WI38 (cell line): ENCODE measurements around the gene MLLT1.

ENCODE experiments used
- H3K4me3 ChIP-seq: 2 replicates; pipeline ENCODE4 v1.5.1; 2011; ENCODE audit warnings: low read depth, mild to moderate bottlenecking, control low read depth, low read length
- CTCF ChIP-seq: IDR thresholded peaks from 2 replicates; pipeline ENCODE4 v1.5.1; 2012; ENCODE audit warnings: low read depth, mild to moderate bottlenecking, control low read depth, low read length

The MLLT1 gene

GRCh38 chr19:6214881-6215541, 64.8 kb downstream of the MLLT1 start:
- no peak for TF ChIP-seq CTCF
- no peak overlapping the region for H3K4me3 ChIP-seq

- no peak for TF ChIP-seq CTCF
- no peak overlapping the region for H3K4me3 ChIP-seq
Measured at GRCh38 chr19:6213696-6214641, 65.8 kb downstream of the MLLT1 start.

DNA sequence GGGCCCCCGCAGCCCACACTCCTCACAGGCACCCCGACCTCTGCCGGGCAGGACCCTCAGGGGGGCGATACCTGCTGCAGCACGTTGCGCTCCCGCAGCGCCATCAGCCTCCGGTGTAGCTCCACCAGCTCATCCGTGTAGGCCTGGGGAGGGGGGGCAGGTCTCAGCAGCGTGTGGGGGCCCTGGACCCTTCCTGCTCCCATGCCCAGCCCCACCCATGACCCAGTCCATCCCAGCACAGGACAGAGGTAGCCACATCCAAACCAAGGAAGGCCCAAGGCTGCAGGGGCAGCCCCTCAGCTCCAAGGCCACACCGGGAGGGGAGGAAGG, 66.5 kb downstream of the MLLT1 start:
- no peak for TF ChIP-seq CTCF
- H3K4me3 ChIP-seq = no peak overlapping the region

DNA sequence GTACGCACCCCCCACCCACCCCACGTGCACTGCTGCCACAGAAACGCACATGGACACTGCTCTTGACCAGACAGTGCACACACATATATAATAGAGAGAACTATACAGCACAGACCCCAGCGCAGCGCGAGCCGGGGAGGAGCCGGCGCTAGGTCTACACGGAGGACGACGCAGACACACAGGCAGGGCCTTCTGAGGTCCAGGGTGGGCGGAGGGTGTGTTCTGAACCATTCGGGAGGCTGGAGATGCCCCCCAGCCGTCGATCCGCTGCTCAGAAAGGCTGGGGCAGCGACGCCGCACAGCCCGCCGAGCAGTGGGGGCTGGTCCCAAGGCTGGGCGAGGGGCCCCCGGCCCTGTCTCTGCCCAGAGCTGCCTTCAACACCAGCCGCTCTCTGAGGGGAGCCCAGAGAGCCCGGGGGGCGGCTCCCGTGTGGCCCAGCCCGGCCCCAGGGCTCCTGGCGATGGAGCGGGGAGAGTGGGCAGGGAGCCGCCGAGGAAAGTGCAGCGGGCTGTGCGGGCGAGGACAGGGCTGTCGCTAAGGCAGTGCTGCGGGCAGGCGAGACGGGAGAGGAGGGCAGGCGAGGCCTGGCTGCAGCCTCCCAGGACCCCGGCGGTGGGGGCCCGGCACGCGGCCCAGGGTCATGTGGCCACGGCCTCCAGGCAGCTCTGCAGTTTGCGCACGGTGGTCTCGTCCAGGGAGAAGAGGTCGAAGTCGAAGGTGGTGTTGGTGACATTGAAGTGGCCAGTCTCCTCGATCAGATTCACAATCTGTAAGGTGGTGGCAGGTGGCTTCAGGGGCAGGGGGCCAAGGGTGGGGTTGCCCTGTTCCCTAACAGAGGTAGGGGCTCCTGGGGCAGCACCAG, 67.1 kb downstream of the MLLT1 start:
- no peak overlapping the region for H3K4me3 ChIP-seq
- TF ChIP-seq CTCF = no peak

DNA sequence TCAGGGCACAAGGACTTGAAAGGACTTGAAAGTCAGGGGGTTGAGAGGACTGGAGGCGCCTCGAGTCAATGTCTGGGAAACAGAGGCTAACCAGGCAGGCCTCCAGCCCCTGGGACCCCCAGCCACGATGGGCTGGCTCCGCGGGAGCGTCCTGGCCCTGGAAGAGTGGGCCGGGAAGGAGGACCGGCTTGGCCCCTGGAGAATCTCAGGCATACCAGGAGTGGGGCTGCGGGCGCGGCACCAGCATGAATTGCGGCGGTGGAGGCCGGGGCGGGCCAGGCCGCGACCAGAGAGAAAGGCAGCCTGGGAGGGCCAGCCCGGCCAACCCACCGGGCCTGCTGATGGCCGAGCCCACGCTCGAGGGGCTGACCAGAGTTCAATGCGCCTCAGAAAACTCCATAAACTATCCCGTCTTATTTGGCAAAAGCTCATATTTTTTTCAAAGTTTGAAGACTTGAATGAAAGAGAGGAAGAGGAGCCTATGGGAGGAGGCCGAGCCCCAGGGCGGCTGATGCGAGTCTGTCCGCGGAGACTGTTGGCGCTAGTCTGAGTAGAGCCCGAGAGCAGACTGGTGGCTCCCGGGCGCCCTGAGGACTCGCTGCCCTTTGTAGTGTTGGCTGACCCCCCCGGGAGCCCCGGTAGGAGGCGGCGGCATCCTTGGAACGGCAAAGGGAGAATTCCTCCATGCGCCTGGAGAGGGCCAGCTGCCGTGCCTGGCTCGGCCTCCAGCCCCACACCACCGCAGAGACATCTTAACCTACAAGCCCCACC, 68.0 kb downstream of the MLLT1 start:
- no peak for TF ChIP-seq CTCF
- no peak overlapping the region for H3K4me3 ChIP-seq

GRCh38 chr19:6210721-6211600, 68.8 kb downstream of the MLLT1 start:
- no peak overlapping the region for H3K4me3 ChIP-seq
- TF ChIP-seq CTCF = no peak
